Right lobe of liver (tissue), 6 donors: ENCODE results near the gene PIH1D2. TPM values are rescaled to one million over a fixed set of nuclear protein-coding genes. Genes with fewer than 3 reads are reported as not detected.
"Not testable (repeated sequence)": the region's sequence is repeated elsewhere in the genome, so short reads cannot be mapped to it uniquely, and the experiment has no call there.

Source experiments
- ATAC-seq, 4 donors: fragments of 200-7000 bp; cut with Tn5 transposase; one replicate each; pipeline ENCODE4 v1.9.1; 2020; ENCODE audit warnings: mild to moderate bottlenecking in 4 of 4, moderate library complexity in 4 of 4
- DNase-seq, 3 donors: peaks; one replicate each; pipeline ENCODE4 v3.0.0-alpha.2; 2020
- H3K27ac ChIP-seq, 3 donors: fragments of 200-600 bp; one replicate each; pipeline ENCODE4 v1.8.0; 2022
- H3K27me3 ChIP-seq, 2 donors: fragments of 200-600 bp; one replicate each; pipeline ENCODE4 v1.8.0; 2022
- H3K36me3 ChIP-seq, 4 donors: fragments of 200-600 bp; sonication (generic) in 1 of 4; one replicate each; pipeline versions ENCODE4 v1.5.1 to v1.8.0; 2017 to 2022; ENCODE audit warnings: control low read depth in 1 of 4
- H3K4me1 ChIP-seq, 4 donors: fragments of 200-600 bp; sonication (generic) in 1 of 4; one replicate each; pipeline versions ENCODE4 v1.5.1 to v1.8.0; 2017 to 2022; ENCODE audit warnings: control low read depth in 1 of 4
- H3K4me3 ChIP-seq, 3 donors: fragments of 200-600 bp; one replicate each; pipeline ENCODE4 v1.8.0; 2022
- H3K9me3 ChIP-seq, 4 donors: fragments of 200-600 bp; sonication (generic) in 1 of 4; one replicate each; pipeline versions ENCODE4 v1.5.1 to v1.8.0; 2017 to 2022; ENCODE audit warnings: control low read depth in 1 of 4
- CTCF ChIP-seq, 4 donors: fragments of 200-600 bp in 3 of 4; fragments of 450-650 bp in 1 of 4; IDR thresholded peaks; one replicate each; pipeline versions ENCODE4 v1.5.1 to v1.8.0; 2016 to 2022; ENCODE audit warnings: antibody characterized with exemption in 4 of 4, mild to moderate bottlenecking in 2 of 4
- POLR2A ChIP-seq: fragments of 450-650 bp; IDR thresholded peaks from one replicate; pipeline ENCODE4 v1.6.1; 2017; ENCODE audit warnings: antibody characterized with exemption, mild to moderate bottlenecking
- WGBS: methylation state at CpG from one replicate; pipeline ENCODE4 v1.1.6; 2018; ENCODE audit warnings: low coverage, low lambda C conversion rate; ENCODE audit not compliant: insufficient coverage; ENCODE audit errors: missing lambda C conversion rate; 5-methylcytosine and 5-hydroxymethylcytosine counted together
- intact Hi-C, 2 donors: fragments of 100-400 bp; cut with DNase I; formaldehyde crosslinking; loops; one replicate each; pipeline versions ENCODE4 v1.11.2 to v1.14.1; 2022
- total RNA-seq, 6 experiments: library from RNA; depleted of rRNA in 2 of 6; stranded (reverse); fragments of >200 nt in 2 of 6; fragmentation: NEBNext Ultra II Directional in 3 of 6; extraction: Animal tissue kit (Norgen Biotek cat#: 25700) in 3 of 6; gene quantifications; one replicate each; pipeline versions ENCODE4 v1.1.0 to v1.2.4, GENCODE V29; 2016 to 2023
- donor health status: DM: no; HTN: yes; CAD: no.
- donor health status: DM: no; HTN: no; CAD: no.
- donor health status: DM: no; HTN: no; CAD: no.
- donor health status: DM: no; HTN: yes; CAD: no.
- donor health status: DM: no; HTN: yes; CAD: no.

Gene PIH1D2
- total RNA-seq, 6 experiments from 2014 or later = 0.37 to 0.80 (median 0.37) TPM

GRCh38 chr11:112103446-112103845 lies 29.6 kb upstream of the PIH1D2 start:
- H3K4me1 ChIP-seq = peaks cover 0 to 13% (median 0%) of the 10 kb centered on the region in 4 donors
- no peaks in the 10 kb centered on the region for H3K27me3 ChIP-seq
- intact Hi-C loops = loop anchor here in 1 of 2 donors (10.0 kb wide), 1 partner anchor 171 kb away; no protein-coding TSS in a partner anchor
- H3K4me3 ChIP-seq = no peak overlapping the region
- 74% methylated on average over 6 of the region's 6 CpGs for WGBS
- no peaks in the 10 kb centered on the region for H3K9me3 ChIP-seq
- H3K27ac ChIP-seq = no peak overlapping the region
- no peak for TF ChIP-seq POLR2A
- no peak for TF ChIP-seq CTCF (IDR thresholded peaks at IDR 0.05)
- ATAC-seq = peak in 1 of 4 donors; percentile 29
- no peak for DNase-seq
- no peaks in the 10 kb centered on the region for H3K36me3 ChIP-seq

- peak; percentile 52 to 90 (median 72) for ATAC-seq
These were observed 26.6 kb upstream of the PIH1D2 start for GRCh38 chr11:112100462-112100861.

GRCh38 chr11:112097734-112098528 lies 24.1 kb upstream of the PIH1D2 start:
- no peak for ATAC-seq
- 93% methylated on average over 10 of the region's 11 CpGs for WGBS
- Histone ChIP-seq H3K36me3 (peaks cover 0 to 37% (median 11%) of the 10 kb centered on the region in 4 donors), H3K9me3 (no peaks in the 10 kb centered on the region), H3K4me1 (peaks cover 0 to 13% (median 0%) of the 10 kb centered on the region in 4 donors), H3K4me3 (no peak overlapping the region), H3K27ac (no peak overlapping the region), H3K27me3 (no peaks in the 10 kb centered on the region)
- intact Hi-C loops = no loop called here
- no peak for DNase-seq
- no peak for TF ChIP-seq CTCF (IDR thresholded peaks at IDR 0.05)
- no peak for TF ChIP-seq POLR2A

More at GRCh38 chr11:112100462-112100861, 26.6 kb upstream of the PIH1D2 start:
- H3K36me3 ChIP-seq = peaks cover 0 to 17% (median 3%) of the 10 kb centered on the region in 4 donors
- H3K9me3 ChIP-seq = no peaks in the 10 kb centered on the region
- H3K27me3 ChIP-seq = no peaks in the 10 kb centered on the region
- H3K4me1 ChIP-seq = peaks cover 0 to 13% (median 0%) of the 10 kb centered on the region in 4 donors
- peak in 1 of 3 donors; percentile 55 for DNase-seq
- H3K4me3 ChIP-seq = no peak overlapping the region
- WGBS = 13% methylated on average over 2 of the region's 2 CpGs
- H3K27ac ChIP-seq = peak overlapping the region in 1 of 3 donors; percentile 54
- intact Hi-C loops = loop anchor here in 1 of 2 donors (10.0 kb wide), 1 partner anchor 174 kb away; no protein-coding TSS in a partner anchor
- TF ChIP-seq CTCF (IDR thresholded peaks at IDR 0.05) (no peak), POLR2A (no peak)

GRCh38 chr11:112096194-112096593 lies 22.4 kb upstream of the PIH1D2 start:
- H3K36me3 ChIP-seq = peaks cover 0 to 53% (median 21%) of the 10 kb centered on the region in 4 donors
- intact Hi-C loops = no loop called here

GRCh38 chr11:112095302-112095701 lies 21.5 kb upstream of the PIH1D2 start:
- H3K4me3 ChIP-seq, H3K4me1 ChIP-seq, H3K9me3 ChIP-seq, DNase-seq, ATAC-seq, intact Hi-C loops, H3K27ac ChIP-seq, H3K27me3 ChIP-seq: not testable (repeated sequence)
- H3K36me3 ChIP-seq = peaks cover 0 to 62% (median 28%) of the 10 kb centered on the region in 4 donors
- WGBS = 95% methylated on average over 2 of the region's 2 CpGs

More at GRCh38 chr11:112096194-112096593, 22.4 kb upstream of the PIH1D2 start:
- H3K27ac ChIP-seq = no peak overlapping the region
- no peaks in the 10 kb centered on the region for H3K9me3 ChIP-seq
- H3K4me3 ChIP-seq = no peak overlapping the region
- no peak for ATAC-seq
- no peaks in the 10 kb centered on the region for H3K27me3 ChIP-seq
- DNase-seq = no peak
- TF ChIP-seq POLR2A (no peak), CTCF (IDR thresholded peaks at IDR 0.05) (no peak)
- peaks cover 0 to 13% (median 0%) of the 10 kb centered on the region in 4 donors for H3K4me1 ChIP-seq
